CD4-positive, alpha-beta T cell treated with Interleukin-10 for 1 hour (primary cell): ENCODE data around the gene TCP1.
A peak's percentile ranks its signal among the peaks of the same experiment; 100 is the strongest.
"Not testable (repeated sequence)": the region's sequence is repeated elsewhere in the genome, so short reads cannot be mapped to it uniquely, and the experiment has no call there.

Experiments used
- DNase-seq: peaks from one replicate; pipeline ENCODE4 v3.0.0-alpha.2; 2020

Gene TCP1

DNA sequence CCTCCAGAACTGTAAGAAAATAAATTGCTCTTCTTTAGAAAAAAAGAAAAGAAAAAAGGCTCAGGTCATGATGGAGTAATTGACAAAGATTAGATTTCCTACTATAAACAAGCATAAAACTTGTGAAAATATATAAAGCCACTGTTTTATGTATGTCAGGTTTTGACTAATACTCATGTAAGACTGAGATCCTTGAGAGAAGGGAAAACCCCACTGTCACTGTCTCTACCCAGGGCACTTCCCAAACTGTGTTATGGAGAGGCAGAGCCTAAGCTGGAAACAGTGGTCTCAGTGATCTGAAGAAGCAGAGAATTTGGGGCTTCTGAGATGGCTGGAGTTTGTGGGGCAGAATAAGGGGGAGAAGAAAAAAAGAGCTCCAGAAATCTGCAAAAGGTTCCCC lies 19.9 kb downstream of the TCP1 start:
- DNase-seq, result no peak

DNA sequence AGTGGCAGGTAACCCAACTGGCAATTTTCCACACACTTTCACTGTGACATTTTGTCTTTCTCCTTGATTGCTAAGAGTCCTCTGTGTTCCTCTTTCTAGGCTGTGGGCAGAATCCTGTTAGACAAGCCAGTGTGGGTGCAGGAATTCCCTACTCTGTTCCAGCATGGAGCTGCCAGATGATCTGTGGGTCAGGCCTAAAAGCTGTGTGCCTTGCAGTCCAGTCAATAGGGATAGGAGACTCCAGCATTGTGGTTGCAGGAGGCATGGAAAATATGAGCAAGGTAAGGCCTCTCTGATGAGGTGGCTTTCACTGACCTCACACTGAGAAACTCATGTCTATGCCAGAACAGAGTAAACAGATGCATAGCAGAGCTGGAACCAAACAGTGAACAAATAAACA lies 22.5 kb downstream of the TCP1 start:
- no peak for DNase-seq

DNA sequence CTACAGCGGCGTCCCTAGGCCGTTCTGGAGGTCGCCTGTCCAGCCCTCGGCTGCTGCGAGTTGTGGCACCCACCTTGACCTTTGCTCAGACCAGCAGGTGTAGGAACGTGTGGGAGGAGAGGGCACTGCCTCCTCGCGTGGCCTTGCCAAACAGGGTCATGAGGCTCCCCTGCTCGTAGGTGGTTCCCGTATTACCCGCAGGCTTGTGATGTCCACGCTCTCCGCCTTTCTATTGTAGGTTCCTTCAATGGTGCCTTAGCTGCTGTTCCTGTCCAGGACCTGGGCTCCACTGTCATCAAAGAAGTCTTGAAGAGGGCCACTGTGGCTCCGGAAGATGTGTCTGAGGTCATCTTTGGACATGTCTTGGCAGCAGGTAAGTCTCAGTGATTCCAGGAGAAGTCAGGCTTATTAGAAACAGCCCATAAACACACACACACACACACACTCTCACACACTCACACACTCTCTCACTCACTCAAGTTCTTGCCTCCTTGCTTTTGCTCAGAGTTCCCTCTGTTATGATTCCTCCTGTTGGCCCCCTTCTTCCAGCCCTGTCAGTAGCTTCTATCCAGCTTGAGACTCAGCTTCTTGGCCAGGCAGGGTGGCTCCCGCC lies 26.6 kb downstream of the TCP1 start:
- DNase-seq, result peak; percentile 64

DNA sequence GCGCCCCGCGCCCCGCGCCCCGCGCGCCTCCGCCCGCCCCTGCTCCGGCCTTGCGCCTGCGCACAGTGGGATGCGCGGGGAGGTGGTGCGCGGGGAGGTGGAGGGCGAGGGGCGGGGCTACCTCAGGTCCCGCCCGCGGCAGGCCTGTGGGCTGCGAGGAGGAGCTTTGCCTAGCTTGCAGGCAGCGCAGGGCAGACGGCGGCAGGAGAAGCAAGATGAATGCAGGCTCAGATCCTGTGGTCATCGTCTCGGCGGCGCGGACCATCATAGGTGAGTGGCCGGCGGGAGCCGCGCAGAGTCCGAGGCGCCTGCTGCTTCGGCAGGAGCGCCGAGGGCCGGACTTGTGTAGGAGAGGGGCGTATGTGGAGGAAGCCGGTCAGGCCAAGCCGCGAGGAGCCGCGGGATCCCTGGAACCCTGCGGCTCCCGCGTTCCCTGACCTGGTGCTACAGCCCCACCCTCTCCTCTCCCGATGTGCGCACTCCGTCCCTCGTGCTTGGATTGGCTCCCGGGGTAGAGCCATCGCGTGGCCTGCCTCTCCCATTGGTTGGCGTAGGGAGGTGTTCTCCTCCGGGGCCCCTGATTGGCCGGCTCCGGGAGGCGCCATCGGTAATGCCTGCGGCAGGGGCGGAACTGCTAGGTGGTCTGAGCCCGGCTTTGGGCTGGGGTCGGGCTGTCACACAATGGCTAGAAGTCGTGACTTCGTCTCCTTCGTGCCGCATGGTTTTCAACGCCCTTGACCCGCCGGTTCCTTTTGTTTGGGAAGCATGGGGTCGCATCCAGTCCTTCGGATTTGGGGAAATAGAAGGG lies 27.3 kb downstream of the TCP1 start, which contains the start of gene ACAT2:
ACAT2 (plus strand) TSS at position 173 of the 808 bp plus-strand sequence; CDS start at position 216, 43 bp downstream.
- peak; percentile 94 for DNase-seq

DNA sequence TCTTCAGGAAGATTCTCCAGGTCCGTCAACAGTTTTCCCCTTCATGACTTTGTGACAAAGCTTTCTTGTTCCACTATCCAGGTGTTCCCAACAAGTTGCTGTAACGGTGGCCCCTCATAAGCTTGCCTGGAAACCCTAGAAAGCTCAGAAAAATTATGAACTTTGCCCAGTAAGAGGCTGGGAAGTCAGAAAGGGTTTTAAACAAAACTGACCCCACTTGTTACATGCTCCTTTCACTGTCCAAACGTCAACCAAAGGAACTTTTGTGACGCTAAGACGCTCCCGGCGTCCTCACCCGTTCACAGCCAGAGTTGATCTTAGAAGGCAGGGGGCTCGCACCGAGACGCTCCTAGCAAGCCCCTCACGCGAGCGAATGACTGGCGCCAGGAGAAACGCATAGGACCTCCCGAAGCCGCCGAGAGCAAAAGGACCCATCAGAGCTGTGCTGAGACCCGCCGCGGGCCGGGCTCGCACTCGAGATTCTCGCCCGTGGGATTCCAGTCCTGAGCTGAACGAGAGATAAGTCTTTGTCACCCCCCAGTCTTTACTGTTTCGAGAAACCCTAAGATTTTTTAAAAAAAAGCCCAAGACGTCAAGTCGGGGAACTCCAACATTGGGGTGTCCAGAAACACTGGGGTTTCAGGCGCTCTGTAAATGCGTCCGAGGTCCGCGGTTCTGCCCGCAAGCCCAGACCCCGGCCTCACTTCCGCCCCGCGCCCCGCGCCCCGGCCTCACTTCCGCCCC lies 28.1 kb downstream of the TCP1 start:
- DNase-seq, result no peak

DNA sequence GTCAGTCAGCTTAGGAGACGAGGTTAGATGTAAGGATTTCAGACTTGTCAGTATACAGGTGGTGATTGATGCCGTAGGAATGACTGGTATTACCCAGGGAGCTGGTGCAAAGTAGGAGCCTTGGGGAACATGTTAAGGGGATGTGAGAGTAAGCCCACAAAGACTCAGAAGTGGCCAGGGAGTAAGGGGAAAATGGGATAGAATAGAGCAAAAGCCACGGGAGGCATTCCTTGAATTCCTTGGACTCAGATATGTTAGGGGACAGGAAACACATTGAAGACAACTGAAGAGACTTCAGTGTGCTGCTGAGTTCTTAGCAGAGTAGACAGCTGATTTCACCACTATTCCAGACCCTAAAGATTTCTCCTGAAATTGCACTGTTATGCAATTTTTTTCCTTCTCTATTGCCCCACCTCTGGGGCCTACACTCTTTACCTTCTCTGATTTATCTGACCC lies 28.8 kb downstream of the TCP1 start:
- DNase-seq, result no peak

DNA sequence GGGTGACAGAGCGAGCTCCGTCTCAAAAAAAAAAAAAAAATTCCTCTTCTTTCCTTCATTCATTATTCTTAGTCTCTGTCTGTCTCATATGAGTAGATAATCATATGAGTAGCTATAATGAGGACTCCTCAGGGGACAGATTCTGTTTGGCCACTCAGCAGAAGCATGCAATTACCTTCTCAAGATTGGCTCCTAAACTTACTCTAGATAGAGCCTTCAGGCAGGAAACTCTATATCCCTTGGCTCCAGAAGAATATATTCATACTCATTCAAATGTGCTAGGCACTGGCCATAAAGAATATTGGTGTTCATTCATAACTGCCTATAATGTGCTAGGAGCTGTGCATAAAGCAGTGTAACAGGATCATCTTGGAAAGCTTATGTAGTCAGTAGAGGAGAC lies 29.8 kb downstream of the TCP1 start:
- DNase-seq, result no peak

DNA sequence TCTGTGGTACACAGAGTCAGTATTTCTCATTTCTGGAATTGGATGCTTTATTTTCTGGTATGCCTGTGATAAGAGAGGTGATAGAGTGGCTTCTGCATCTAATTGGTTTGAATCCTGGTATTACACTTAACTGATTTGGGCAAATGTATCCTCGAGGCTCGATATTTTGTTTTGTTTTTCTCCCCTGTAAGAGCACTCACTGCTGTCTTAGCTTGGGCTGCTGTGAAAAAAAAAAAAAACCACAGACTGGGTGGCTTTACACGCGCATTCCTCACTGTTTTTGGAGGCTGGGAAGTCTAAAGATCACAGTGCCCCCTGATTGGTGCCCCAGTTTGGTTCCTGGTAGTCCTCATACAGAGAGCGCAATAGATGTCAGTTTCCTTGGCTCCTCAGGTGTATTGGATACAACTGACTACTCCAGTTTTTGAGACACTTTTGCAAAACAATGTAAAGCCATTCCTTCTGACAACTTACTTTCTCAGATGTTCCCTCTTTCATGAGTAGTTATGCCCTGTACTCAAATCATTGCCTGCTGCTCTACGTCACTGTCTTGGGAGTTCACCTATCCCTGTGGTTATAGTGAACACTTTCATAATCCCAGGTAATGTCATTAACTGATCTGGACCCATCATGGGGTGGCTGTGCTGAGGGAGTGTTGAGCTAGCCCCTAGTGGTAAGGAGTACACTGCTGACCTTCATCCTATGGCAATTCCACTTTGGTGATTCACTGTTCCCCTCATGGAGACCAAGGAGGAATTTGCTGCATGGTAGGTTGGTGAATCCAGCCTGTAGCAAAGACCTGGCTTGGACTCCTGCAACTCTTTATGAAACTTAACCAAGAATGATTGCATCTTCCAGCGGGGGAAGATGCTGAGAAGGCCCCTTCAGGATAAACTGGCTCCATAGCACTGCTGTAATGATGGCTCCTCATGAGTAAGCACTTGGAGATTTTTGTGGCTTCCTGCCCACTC lies 31.1 kb downstream of the TCP1 start:
- no peak for DNase-seq

DNA sequence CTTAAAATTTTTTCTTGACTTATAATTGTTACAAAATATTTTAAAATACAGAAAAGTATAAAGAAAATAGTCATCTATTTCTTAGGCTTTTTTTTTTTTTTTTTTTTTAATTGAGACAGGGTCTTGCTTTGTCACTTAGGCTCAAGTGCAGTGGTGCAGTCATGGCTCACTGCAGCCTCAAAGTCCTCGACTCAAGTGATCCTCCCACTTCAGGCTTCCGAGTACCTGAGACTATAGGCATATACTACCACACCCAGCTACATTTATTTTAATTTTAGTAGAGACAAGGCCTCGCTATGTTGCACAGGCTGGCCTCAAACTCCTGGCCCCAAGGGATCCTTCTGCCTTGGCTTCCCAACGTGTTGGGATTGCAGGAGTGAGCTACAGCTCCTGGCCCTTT lies 32.9 kb downstream of the TCP1 start:
- DNase-seq, result no peak

DNA sequence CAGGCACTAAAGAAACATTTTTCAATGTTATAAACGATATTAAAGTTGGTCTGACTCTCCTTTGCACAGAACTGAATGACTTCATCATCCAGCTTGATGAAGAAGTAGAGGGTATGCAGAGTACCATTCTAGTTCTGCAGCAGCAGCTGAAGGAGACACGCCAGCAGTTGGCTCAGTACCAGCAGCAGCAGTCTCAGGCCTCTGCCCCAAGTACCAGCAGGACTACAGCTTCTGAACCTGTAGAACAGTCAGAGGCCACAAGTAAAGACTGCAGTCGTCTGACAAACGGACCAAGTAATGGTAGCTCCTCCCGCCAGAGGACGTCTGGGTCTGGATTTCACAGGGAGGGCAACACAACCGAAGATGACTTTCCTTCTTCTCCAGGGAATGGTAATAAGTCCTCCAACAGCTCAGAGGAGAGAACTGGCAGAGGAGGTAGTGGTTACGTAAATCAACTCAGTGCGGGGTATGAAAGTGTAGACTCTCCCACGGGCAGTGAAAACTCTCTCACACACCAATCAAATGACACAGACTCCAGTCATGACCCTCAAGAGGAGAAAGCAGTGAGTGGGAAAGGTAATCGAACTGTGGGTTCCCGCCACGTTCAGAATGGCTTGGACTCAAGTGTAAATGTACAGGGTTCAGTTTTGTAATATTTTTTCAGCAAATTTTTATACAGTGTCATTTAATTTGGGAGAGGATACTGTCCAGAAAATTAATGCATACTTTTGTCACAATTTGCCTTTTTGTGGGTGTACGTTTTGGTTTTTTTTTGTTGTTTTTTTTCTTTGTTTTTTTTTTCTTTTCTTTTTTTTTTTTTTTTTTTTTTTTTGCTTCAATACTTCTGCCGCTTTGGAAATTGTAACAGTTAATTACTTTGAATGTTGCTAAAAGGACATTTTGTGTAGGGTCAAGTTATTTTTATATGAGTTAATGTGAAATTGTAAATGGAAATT lies 34.2 kb downstream of the TCP1 start:
- DNase-seq, result no peak

DNA sequence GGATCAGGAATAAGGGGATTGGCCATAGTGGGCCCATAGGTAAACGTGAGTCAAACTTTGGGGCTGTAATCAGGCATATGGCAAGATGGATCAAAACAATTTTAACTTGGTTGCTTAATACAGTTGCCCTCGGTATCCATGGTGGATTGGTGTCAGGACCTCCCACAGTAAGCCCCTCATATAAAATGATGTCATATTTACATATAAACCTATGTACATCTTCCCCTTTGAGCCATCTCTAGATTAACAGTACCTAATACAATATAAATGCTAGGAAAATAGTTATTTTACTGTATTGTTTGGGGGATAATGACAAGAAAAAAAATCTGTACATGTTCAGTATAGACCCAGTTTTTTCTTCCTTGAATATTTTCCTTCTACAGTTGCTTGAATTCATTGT lies 35.0 kb downstream of the TCP1 start:
- no peak for DNase-seq

DNA sequence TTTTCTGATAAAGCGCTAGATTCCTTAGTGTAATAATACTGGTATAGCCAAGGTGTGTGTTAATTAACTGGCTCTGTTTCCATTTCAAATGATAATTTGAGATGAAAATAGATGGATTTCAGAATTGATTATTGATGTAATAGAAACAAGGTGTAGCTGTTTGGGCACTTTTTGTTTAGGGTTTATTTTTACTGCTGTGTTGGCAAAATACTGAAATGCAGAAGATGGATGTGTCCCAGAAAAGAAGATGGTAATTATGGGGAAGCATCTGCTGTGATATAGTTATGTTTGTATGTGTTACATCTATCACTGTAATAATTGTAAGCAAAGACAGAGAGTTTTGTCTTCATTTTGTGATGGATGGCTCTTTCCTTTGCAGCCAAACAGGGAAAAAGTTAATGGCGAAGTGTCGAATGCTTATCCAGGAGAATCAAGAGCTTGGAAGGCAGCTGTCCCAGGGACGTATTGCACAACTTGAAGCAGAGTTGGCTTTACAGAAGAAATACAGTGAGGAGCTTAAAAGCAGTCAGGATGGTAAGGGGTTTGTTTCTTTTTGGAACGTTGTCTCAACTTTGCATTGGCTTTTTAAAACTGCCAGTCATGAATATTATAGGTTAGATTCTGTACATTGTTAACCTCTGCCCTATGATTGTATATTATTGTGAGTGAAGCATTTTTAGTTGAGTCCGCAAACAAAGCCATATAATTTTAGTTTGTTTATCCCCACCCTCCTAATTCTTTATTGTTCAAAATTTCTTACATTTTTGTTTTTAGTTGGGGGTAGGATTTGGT lies 36.1 kb downstream of the TCP1 start:
- DNase-seq, result no peak

DNA sequence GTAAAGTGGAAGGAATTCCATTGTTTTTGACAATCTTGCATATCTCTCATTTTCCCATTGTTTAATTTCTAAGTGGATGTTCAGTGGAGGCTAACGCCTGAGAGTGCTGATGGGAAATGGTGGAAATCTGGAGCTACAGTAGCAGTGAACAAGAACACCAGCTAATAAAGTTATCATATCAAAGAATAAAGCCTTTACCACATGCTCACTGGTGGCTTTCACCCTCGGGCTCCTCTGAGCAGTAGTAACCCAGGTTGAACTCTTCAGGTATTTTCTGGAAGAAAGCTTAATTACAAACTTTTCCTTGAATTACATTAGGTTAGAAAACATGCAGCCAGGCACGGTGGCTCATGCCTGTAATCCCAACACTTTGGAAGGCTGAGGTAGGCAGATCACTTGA lies 38.0 kb downstream of the TCP1 start:
- no peak for DNase-seq

DNA sequence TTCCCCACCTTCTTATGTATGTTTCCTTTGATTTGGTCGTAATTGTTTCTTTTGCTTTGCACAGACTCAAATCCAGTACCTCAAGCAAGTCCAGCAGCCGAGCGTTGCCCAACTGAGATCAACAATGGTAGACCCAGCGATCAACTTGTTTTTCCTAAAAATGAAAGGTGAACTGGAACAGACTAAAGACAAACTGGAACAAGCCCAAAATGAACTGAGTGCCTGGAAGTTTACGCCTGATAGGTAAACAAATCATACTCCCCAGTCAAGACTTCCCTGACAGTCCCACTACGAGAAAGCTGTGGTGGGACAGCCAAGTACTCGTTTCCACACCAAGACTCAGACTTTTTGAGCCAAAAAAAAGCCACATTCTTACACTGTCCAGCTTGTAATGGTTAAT lies 41.3 kb downstream of the TCP1 start:
- DNase-seq, result not testable (repeated sequence)

DNA sequence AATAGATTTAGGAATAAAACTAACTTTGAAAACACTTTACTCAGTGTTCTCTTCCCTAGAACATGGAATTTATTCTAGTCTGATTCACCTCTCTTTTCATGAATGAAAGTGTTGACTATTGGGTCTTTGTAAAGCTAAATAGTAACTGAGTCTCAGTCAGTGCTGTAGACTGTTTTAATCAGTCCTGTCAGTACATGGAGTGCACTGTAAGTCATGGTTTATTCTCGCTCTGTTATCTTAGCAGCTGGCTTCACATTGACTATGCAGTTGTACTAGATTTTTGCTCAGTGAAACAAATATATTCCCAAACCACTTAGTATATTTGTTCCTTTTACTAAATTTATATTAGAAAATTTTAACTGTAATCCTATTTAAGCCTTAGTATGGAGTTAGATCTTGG lies 42.6 kb downstream of the TCP1 start:
- no peak for DNase-seq

DNA sequence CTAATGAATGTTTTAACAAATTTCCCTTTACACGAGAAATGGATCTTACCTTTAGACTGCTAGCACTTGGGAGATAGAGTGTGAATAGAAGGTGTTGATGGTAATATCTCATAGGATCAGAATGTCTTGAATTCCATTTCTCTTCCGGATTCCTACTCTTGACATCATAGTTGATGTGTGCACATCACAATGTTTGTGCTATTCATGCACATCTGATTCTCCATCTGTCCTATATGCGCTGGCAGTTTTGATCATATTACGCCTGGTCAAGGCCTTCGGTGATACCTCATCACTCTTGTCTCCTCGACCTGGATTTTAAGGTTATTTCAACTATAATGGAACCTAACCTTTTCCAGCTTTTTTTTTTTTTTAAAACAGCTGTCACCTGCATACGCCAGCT lies 44.3 kb downstream of the TCP1 start:
- no peak for DNase-seq

DNA sequence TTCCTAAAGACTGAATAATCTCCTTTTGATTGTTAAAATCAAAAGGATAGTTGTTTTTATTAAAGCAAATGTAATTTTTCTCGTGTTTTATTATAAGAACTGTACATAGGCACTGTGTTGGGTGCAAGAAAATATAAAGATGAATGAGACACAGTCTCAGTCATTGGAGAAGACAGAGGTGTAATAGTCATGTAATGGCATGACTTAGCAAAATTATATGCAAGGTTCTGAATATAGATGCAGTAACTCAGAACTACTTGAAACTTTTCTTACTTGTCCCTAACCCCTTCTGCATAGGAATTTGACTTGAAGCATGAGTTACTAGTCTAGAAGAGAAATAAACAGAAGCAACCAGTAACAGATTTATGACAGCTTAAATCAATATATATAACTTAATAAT lies 47.2 kb downstream of the TCP1 start:
- no peak for DNase-seq

DNA sequence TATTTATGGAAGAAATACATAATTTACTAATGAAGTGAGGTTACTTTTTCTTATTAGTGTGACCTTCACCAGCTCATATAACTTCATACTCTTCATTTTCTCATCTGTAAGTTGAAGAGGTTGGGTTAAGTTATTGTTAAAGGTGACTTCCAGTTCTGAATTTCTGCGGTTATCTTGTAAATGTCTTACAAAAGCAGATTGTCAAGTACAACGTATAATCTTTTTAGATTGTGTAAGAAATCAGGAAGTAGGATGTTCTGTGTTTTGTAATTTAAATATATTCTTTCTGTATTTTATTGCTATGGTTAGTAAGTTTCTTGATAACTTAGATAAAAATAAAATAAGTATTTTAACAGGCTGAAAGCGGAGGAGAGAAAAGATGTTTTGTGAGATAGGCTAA lies 50.1 kb downstream of the TCP1 start:
- no peak for DNase-seq

DNA sequence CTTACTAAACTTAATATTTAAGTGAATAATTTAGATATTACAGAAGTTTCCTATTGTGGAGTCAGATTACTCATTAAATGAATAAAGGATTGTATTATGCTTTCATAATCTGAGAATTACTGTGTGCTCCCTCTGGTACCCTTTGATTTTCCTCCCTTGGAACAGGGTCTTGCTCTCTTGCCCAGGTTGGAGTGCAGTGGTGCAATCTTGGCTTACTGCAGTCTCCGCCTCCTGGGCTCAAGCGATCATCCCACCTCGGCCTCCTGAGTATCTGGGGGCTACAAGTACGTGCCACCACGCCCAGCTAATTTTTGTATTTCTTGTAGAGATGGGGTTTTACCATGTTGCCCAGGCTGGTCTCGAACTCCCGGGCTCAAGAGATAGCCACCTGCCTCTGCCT lies 52.5 kb downstream of the TCP1 start:
- DNase-seq, result no peak

DNA sequence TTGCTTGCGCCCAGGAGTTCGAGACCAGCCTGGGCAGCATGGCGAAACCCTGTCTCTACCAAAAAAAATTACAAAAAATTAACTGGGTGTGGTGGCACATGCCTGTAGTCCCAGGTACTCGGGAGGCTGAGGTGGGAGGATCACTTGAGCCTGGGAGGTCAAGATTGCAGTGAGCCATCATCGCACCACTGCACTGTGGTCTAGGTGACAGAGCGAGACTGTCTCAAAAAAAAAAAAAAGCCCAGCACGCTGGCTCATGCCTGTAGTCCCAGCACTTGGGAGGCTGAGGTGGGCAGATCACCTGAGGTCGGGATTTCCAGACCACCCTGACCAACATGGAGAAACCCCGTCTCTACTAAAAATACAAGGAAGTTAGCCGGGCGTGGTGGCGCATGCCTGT lies 56.0 kb downstream of the TCP1 start:
- DNase-seq, result not testable (repeated sequence)

DNA sequence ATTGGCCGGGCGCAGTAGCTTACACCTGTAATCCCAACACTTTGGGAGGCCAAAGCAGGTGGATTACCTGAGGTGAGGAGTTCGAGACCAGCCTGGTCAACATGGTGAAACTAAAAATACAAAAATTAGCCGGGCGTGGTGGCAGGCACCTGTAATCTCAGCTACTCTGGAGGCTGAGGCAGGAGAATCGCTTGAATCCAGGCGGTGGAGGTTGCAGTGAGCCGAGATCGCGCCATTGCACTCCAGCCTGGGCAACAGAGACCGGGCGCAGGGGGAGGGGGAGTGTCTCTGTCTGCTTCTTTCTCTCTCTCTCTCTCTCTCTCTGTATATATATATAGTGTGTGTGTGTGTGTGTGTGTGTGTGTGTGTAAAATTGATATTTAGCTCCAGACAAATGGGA lies 56.9 kb downstream of the TCP1 start:
- not testable (repeated sequence) for DNase-seq
